ENCODE measurements around the gene FHOD3. TPM values are rescaled to one million over a fixed set of nuclear protein-coding genes. Genes with fewer than 3 reads are reported as not detected.

Gene FHOD3
- total and polyA plus RNA-seq, 2 of the 8 experiments (the other 6 are each of a cell fraction or from before 2014, with no cell fraction given), result 9.7 to 10.5 TPM

DNA sequence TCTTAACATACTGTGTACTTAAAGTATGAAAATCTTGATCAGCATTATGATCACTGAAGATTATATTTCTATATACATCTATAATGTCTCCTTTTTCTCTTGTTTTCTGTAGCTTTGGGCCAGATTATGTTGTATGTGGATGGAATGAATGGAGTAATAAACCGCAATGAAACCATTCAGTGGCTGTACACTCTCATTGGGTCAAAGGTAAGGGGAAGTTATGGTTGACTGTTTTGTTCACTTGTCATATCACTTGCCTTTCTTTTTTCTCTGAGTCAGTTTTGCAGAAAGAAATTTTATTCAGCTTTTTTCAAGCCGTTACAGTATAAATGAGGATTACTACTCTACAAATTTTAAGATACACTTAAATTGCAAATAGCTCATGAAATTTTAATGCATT lies 278.8 kb downstream of the FHOD3 start:
- DNase-seq (ENCODE audit: low read depth in 1 of 2, low spot score in 2 of 2), result no peak
- FAIRE-seq, result no peak
- no peak overlapping the region for H3K4ac ChIP-seq (replicated peaks; ENCODE audit: insufficient read length, low read depth, low read length)
- no peaks in the 10 kb centered on the region for H3K79me1 ChIP-seq (ENCODE audit: low read depth, low read length)
- H3K56ac ChIP-seq (replicated peaks; ENCODE audit: insufficient read length, low read depth, low read length), result no peak overlapping the region
- H3K4me2 ChIP-seq (ENCODE audit: insufficient read depth in 1 of 2, low read depth in 2 of 2, low read length in 2 of 2), result no peak overlapping the region
- no peak overlapping the region for H2AFZ ChIP-seq (ENCODE audit: low read length)
- H3K23me2 ChIP-seq (ENCODE audit: low read depth, low read length), result no peaks in the 10 kb centered on the region; the same call in 1 of the 2 replicates
- H2BK12ac ChIP-seq (ENCODE audit: low read depth, low read length), result no peak overlapping the region
- H2AK5ac ChIP-seq (ENCODE audit: low read depth, low read length), result no peak overlapping the region
- no peak overlapping the region for H3K4me3 ChIP-seq (ENCODE audit: extremely low read depth in 1 of 4, insufficient read depth in 2 of 4, low read depth in 3 of 4, low read length in 4 of 4)
- no peak overlapping the region for H4K5ac ChIP-seq (ENCODE audit: insufficient read length, low read depth, low read length)
- H3K9me3 ChIP-seq (ENCODE audit: insufficient read depth in 2 of 2, low read depth in 1 of 2, low read length in 1 of 2), result peaks cover 3 to 8% of the 10 kb centered on the region in 2 experiments; a peak in 2 of 4 replicates
- no peaks in the 10 kb centered on the region for H3K79me2 ChIP-seq (ENCODE audit: control insufficient read depth in 1 of 2, insufficient read depth in 2 of 2, low read length in 2 of 2)
- no peak overlapping the region for H3K14ac ChIP-seq (ENCODE audit: insufficient read length)
- H3K9ac ChIP-seq (replicated peaks in 1 of 4; ENCODE audit: extremely low read depth in 1 of 4, low read depth in 3 of 4, low read length in 3 of 4), result no peak overlapping the region
- no peak overlapping the region for H2BK5ac ChIP-seq (ENCODE audit: low read depth, low read length)
- no peak overlapping the region for H2BK120ac ChIP-seq (replicated peaks; ENCODE audit: low read depth, low read length)
- H4K20me1 ChIP-seq (replicated peaks in 1 of 2; ENCODE audit: control insufficient read depth in 1 of 2, insufficient read depth in 2 of 2, low read length in 2 of 2), result no peaks in the 10 kb centered on the region
- no peak overlapping the region for H4K91ac ChIP-seq (replicated peaks; ENCODE audit: insufficient read length, low read length)
- H4K8ac ChIP-seq (ENCODE audit: extremely low read depth, insufficient read depth, low read length), result no peak overlapping the region
- H2BK15ac ChIP-seq (ENCODE audit: low read length), result no peak overlapping the region
- no peak overlapping the region for H3K18ac ChIP-seq (ENCODE audit: extremely low read depth, low read length)
- no peak overlapping the region for H2BK20ac ChIP-seq (ENCODE audit: low read length)
- CTCF ChIA-PET (ENCODE audit: partially characterized antibody), result interaction anchor here (0.6 to 1.7 kb wide), 7 partner anchors 12 to 164 kb away, joined by 3 to 5 read pairs (median 4); no protein-coding TSS in a partner anchor
- no peak for TF ChIP-seq BACH1 (IDR thresholded peaks at IDR 0.05; ENCODE audit: low read length)
- no peak for TF ChIP-seq YY1 (IDR thresholded peaks at IDR 0.05; ENCODE audit: low read depth, low read length)
- H3K4me1 ChIP-seq (replicated peaks in 1 of 4; ENCODE audit: control insufficient read depth in 3 of 4, insufficient read depth in 4 of 4, low read length in 3 of 4), result peaks cover 0 to 4% (median 1%) of the 10 kb centered on the region in 4 experiments; a peak in 4 of 7 replicates
- H3K27ac ChIP-seq (ENCODE audit: low read depth, low read length), result no peak overlapping the region
- peaks cover 0 to 5% (median 0%) of the 10 kb centered on the region in 4 experiments; a peak in 1 of 8 replicates for H3K36me3 ChIP-seq (ENCODE audit: control insufficient read depth in 2 of 4, insufficient read depth in 4 of 4, low read length in 3 of 4)
- POLR2A ChIA-PET (ENCODE audit: partially characterized antibody), result interaction anchor here (1.2 kb wide), 1 partner anchor 9 kb away, joined by 4 read pairs; no protein-coding TSS in a partner anchor
- 92% methylated on average over 2 of the region's 2 CpGs; no CpG with 5 or more reads in 1 of the 2 experiments for WGBS, 2 experiments (ENCODE audit: extremely low coverage in 1 of 2, insufficient coverage in 1 of 2, insufficient read length in 1 of 2, insufficient replicate concordance in 2 of 2, low coverage in 1 of 2, low lambda C conversion rate in 2 of 2, missing lambda C conversion rate in 1 of 2)
- no peaks in the 10 kb centered on the region for H3K27me3 ChIP-seq (replicated peaks in 1 of 4; ENCODE audit: control insufficient read depth in 3 of 4, extremely low read depth in 1 of 4, insufficient read depth in 3 of 4, low read length in 3 of 4)
- no peak overlapping the region for H3K23ac ChIP-seq (ENCODE audit: insufficient read length)
